Endothelial cell of umbilical vein (primary cell): ENCODE results near the gene TEX35. TPM values are rescaled to one million over a fixed set of nuclear protein-coding genes. Genes with fewer than 3 reads are reported as not detected.

Experiments used
- BruUV-seq: library from RNA; stranded (reverse); fragments of 400-500 nt; replicated peaks from 2 replicates; lab custom pipeline; 2021; lab: Mats Ljungman, UMichigan
- CTCF ChIA-PET: fragments of 300-600, 350-600 bp; sonication (Branson Sonifier 250); formaldehyde crosslinking; loops from one replicate; lab custom pipeline; 2021; ENCODE audit warnings: antibody characterized with exemption, inconsistent platforms; lab: Charles Lee
- POLR2A ChIA-PET: fragments of 300-600, 350-600 bp; sonication (Branson Sonifier 250); formaldehyde crosslinking; loops from one replicate; lab custom pipeline; 2021; ENCODE audit warnings: antibody characterized with exemption, inconsistent platforms; lab: Charles Lee
- DNase-seq: peaks from one replicate; pipeline ENCODE4 v3.0.0-alpha.2; 2011; ENCODE audit warnings: low read depth, low spot score
- FAIRE-seq: peaks from 2 replicates; lab custom pipeline; 2011; peaks lifted over from hg19 to GRCh38; lab: Jason Lieb, UNC
- H2AFZ ChIP-seq: 2 replicates; pipeline ENCODE4 v1.6.0; 2012; ENCODE audit warnings: low read depth, low read length, control low read depth, inconsistent platforms
- H3K27ac ChIP-seq: 2 replicates; pipeline ENCODE4 v1.5.1; 2011; ENCODE audit warnings: low read depth, mild to moderate bottlenecking, control low read depth, low read length, moderate library complexity; ENCODE audit not compliant: insufficient read depth
- H3K27me3 ChIP-seq, 2 experiments: 2 replicates each; pipeline versions ENCODE4 v1.6.0 to v1.6.1; 2011; ENCODE audit warnings: low read length in 2 of 2, mixed read lengths in 1 of 2; ENCODE audit not compliant: control insufficient read depth in 2 of 2, insufficient read depth in 2 of 2
- H3K36me3 ChIP-seq, 2 experiments: 2 replicates in 1 of 2; 3 replicates in 1 of 2; pipeline ENCODE4 v1.5.1; 2011; ENCODE audit warnings: low read length in 2 of 2, mild to moderate bottlenecking in 1 of 2, moderate library complexity in 1 of 2; ENCODE audit not compliant: control insufficient read depth in 2 of 2, insufficient read depth in 2 of 2; ENCODE audit errors: extremely low read depth in 1 of 2
- H3K4me1 ChIP-seq: 3 replicates; pipeline ENCODE4 v1.5.1; 2011; ENCODE audit warnings: mild to moderate bottlenecking, low read length; ENCODE audit not compliant: control insufficient read depth, insufficient read depth; ENCODE audit errors: extremely low read depth
- H3K4me2 ChIP-seq: 2 replicates; pipeline ENCODE4 v1.6.1; 2011; ENCODE audit warnings: low read length, control low read depth, mixed read lengths; ENCODE audit not compliant: insufficient read depth
- H3K4me3 ChIP-seq, 3 experiments: fragments of 200-600 bp in 1 of 3; sonication (generic), shearing (Covaris generic) in 1 of 3; replicated peaks in 1 of 3; 2 replicates each; pipeline ENCODE4 v1.5.1; 2011 to 2016; ENCODE audit warnings: control low read depth in 3 of 3, low read length in 3 of 3, mild to moderate bottlenecking in 2 of 3, inconsistent platforms in 1 of 3, low read depth in 1 of 3, moderate library complexity in 1 of 3; ENCODE audit not compliant: insufficient read depth in 1 of 3
- H3K79me2 ChIP-seq: 2 replicates; pipeline ENCODE4 v1.6.0; 2012; ENCODE audit warnings: low read length, inconsistent platforms; ENCODE audit not compliant: control insufficient read depth, insufficient read depth
- H3K9ac ChIP-seq: replicated peaks from 2 replicates; pipeline ENCODE3; 2011; ENCODE audit warnings: low read length, control low read depth; ENCODE audit not compliant: insufficient read depth; ENCODE audit errors: extremely low read depth
- H3K9me1 ChIP-seq: replicated peaks from 3 replicates; pipeline ENCODE4 v1.6.0; 2011; ENCODE audit warnings: mild to moderate bottlenecking, low read length; ENCODE audit not compliant: control insufficient read depth, insufficient read depth; ENCODE audit errors: extremely low read depth
- H3K9me3 ChIP-seq: replicated peaks from 2 replicates; pipeline ENCODE4 v1.5.1; 2012; ENCODE audit warnings: low read length, inconsistent platforms; ENCODE audit not compliant: control insufficient read depth, insufficient read depth
- H4K20me1 ChIP-seq: replicated peaks from 2 replicates; pipeline ENCODE3; 2011; ENCODE audit warnings: mild to moderate bottlenecking, low read length; ENCODE audit not compliant: control insufficient read depth, insufficient read depth; ENCODE audit errors: extremely low read depth
- EZH2 ChIP-seq: IDR thresholded peaks from 2 replicates; pipeline ENCODE4 v1.6.1; 2012; ENCODE audit warnings: borderline replicate concordance, low read depth, mild to moderate bottlenecking, moderate library complexity, low read length, inconsistent platforms; ENCODE audit not compliant: severe bottlenecking
- FOS ChIP-seq: IDR thresholded peaks from 2 replicates; pipeline ENCODE4 v1.6.1; 2011; ENCODE audit warnings: mild to moderate bottlenecking, low read length, moderate library complexity, borderline replicate concordance; ENCODE audit not compliant: insufficient read depth
- GATA2 ChIP-seq: IDR thresholded peaks from 2 replicates; pipeline ENCODE4 v1.7.0; 2011; ENCODE audit warnings: low read depth, mild to moderate bottlenecking, moderate library complexity, mixed read lengths, low read length; ENCODE audit not compliant: insufficient read length, insufficient read depth
- JUN ChIP-seq: IDR thresholded peaks from 2 replicates; pipeline ENCODE4 v1.6.1; 2011; ENCODE audit warnings: borderline replicate concordance, low read depth; ENCODE audit not compliant: insufficient read length, insufficient read depth
- MYC ChIP-seq: IDR thresholded peaks from one replicate; pipeline ENCODE4 v1.6.1; 2011; ENCODE audit warnings: mild to moderate bottlenecking, low read depth, low read length
- POLR2A ChIP-seq: IDR thresholded peaks from 2 replicates; pipeline ENCODE4 v1.6.1; 2012; ENCODE audit warnings: low read depth, mild to moderate bottlenecking, control low read depth, low read length
- POLR2AphosphoS5 ChIP-seq: IDR thresholded peaks from 2 replicates; pipeline ENCODE4 v1.6.1; 2012; ENCODE audit warnings: low read depth, mild to moderate bottlenecking, control low read depth, low read length, moderate library complexity; ENCODE audit not compliant: insufficient read depth
- dilution Hi-C: fragments of 300-500 bp; cut with MboI; formaldehyde crosslinking; loops from one replicate; pipeline ENCODE4 v1.15.0; 2019; ENCODE audit warnings: low sequenced_read_pairs; ENCODE audit not compliant: extremely low pct_ligation_motif_present
- intact Hi-C: fragments of 100-400 bp; cut with micrococcal nuclease; formaldehyde crosslinking; loops from one replicate; pipeline ENCODE4 v1.10.0; 2022
- polyA plus RNA-seq, 4 experiments: library from polyadenylated mRNA; depleted of rRNA in 3 of 4; stranded (reverse) in 3 of 4; unstranded in 1 of 4; fragments of >200 nt; gene quantifications; 2 replicates each; pipeline versions ENCODE4 v1.2.1 to v1.2.3, GENCODE V29; 2011 to 2012; ENCODE audit warnings: missing spikeins in 1 of 4
- total RNA-seq: library from RNA; stranded (reverse); gene quantifications from 2 replicates; pipeline ENCODE4 v1.2.3, GENCODE V29; 2021
- TF ChIP-seq, protein P1 (sequence below), 2 donors: IDR thresholded peaks; 1 replicate in 1 of 2; 2 replicates in 1 of 2; pipeline ENCODE4 v1.5.1; 2011; ENCODE audit warnings: low read length in 2 of 2, mild to moderate bottlenecking in 2 of 2, moderate library complexity in 2 of 2, control low read depth in 1 of 2, inconsistent platforms in 1 of 2, low read depth in 1 of 2; ENCODE audit not compliant: insufficient read depth in 1 of 2; ENCODE audit errors: extremely low read depth in 1 of 2
- TF ChIP-seq, protein P2 (sequence below): IDR thresholded peaks from 2 replicates; pipeline ENCODE4 v1.6.1; 2011; ENCODE audit not compliant: insufficient read depth, insufficient read length

TEX35 gene
- total and polyA plus RNA-seq, 2 donors (not counting 3 experiments of a cell fraction or from before 2014, with no cell fraction given): not detected

DNA sequence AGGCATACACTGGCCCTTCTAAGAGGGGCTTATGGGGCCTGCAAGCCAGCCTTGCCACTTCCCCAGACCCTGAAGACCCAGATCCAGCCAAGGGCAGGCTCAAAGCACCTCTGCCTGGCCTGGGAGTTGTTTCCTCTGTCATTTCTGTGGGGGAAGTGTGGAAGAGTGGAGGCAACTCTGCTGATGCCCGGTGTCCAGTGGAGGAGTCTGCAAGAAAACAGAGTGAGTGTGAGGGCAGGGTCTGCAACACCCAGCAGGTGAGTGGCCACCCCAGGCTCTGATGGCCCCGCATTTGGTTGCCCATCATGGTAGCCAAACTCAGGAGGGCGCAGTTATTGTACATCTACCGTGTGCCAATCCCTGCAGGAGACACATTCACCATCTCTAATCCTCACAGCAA lies 24.5 kb upstream of the TEX35 start:
- Histone ChIP-seq H3K4me3 (no peak overlapping the region), H3K4me1 (peaks cover 20% of the 10 kb centered on the region), H3K27me3 (no peaks in the 10 kb centered on the region), H3K79me2 (no peaks in the 10 kb centered on the region), H3K9ac (no peak overlapping the region), H2AFZ (no peak overlapping the region), H4K20me1 (no peaks in the 10 kb centered on the region), H3K4me2 (no peak overlapping the region), H3K27ac (no peak overlapping the region), H3K9me1 (no peaks in the 10 kb centered on the region), H3K36me3 (no peaks in the 10 kb centered on the region), H3K9me3 (no peaks in the 10 kb centered on the region)
- dilution Hi-C loops (no loop called here), intact Hi-C loops (no loop called here)
- BruUV-seq: no TSS peak
- FAIRE-seq (no peak), DNase-seq (no peak)
- ChIA-PET CTCF (interaction anchor here (1.0 kb wide), 1 partner anchor 17 kb away, joined by 3 read pairs; no protein-coding TSS in a partner anchor), POLR2A (no interaction called here)
- TF ChIP-seq, protein P1, sequence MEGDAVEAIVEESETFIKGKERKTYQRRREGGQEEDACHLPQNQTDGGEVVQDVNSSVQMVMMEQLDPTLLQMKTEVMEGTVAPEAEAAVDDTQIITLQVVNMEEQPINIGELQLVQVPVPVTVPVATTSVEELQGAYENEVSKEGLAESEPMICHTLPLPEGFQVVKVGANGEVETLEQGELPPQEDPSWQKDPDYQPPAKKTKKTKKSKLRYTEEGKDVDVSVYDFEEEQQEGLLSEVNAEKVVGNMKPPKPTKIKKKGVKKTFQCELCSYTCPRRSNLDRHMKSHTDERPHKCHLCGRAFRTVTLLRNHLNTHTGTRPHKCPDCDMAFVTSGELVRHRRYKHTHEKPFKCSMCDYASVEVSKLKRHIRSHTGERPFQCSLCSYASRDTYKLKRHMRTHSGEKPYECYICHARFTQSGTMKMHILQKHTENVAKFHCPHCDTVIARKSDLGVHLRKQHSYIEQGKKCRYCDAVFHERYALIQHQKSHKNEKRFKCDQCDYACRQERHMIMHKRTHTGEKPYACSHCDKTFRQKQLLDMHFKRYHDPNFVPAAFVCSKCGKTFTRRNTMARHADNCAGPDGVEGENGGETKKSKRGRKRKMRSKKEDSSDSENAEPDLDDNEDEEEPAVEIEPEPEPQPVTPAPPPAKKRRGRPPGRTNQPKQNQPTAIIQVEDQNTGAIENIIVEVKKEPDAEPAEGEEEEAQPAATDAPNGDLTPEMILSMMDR (IDR thresholded peaks at IDR 0.05; ENCODE audit: extremely low read depth in 1 of 2, insufficient read depth in 1 of 2, low read depth in 1 of 2, low read length in 2 of 2): no peak
- TF ChIP-seq EZH2 (no peak), JUN (no peak), GATA2 (no peak), POLR2A (no peak), FOS (no peak), POLR2AphosphoS5 (no peak), MYC (no peak)
- TF ChIP-seq, protein P2, sequence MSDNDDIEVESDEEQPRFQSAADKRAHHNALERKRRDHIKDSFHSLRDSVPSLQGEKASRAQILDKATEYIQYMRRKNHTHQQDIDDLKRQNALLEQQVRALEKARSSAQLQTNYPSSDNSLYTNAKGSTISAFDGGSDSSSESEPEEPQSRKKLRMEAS: no peak
